ENCODE results near the gene PROZ.
"Not testable (repeated sequence)": the region's sequence is repeated elsewhere in the genome, so short reads cannot be mapped to it uniquely, and the experiment has no call there.

The PROZ gene

DNA sequence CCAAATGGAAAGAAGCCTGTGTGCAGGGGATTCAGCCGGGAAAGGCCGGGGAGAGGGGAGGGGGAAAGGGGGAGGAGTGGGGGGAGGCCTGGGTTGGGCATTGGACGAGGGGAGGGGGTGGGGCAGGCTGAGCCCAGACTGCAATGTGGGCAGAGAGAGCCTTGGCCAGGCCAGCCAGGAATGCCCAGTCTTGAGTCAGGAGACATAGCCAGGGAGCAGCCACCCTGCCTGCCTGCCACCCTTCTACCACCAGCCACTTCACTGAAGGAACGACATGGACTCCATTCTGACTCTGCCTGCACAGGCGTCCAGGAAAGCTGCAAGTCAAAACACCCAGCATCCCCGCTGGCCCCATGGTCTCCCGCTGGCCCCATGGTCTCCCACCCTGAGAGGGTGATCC is 498 bp downstream of the PROZ start:
- DNase-seq: no peak

DNA sequence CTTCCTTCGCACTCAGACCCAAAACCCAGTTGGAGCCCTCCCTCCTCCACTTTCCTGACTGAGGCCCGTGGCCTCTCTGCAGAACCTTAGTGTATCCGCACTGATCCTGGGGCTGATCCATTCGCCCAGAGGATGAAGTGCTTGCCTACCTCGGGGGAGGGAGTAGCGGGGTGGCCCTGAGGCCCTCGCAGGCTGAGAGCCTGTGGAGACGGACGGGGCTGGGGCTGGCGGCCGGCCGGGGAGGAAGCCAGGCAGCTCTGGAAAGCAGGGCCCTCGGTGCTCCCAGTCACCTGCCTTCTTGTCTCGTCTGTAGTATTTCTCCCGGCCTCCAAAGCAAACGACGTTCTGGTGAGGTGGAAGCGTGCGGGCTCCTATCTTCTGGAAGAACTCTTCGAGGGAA is 1.3 kb downstream of the PROZ start:
- no peak for DNase-seq

DNA sequence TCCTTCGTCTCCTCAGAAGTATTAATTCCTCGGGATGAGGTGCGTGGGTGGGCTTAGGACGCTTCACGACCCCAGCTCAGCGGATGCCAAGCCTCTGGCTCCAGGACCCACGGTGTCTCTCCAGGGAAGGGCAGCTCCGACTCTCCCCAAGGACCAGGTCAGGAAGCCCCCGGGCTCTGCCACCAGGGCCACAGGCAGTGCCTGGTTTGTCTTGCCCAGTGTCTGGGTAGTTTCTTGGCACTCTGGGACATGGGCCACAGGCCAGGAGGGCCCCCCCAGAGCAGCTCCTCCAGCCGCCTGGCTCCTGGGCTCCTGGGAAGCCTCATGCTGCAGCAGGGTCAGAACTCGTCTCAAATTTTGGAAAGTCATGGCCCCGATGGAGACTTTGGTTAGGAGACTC is 2.5 kb downstream of the PROZ start:
- DNase-seq: no peak

DNA sequence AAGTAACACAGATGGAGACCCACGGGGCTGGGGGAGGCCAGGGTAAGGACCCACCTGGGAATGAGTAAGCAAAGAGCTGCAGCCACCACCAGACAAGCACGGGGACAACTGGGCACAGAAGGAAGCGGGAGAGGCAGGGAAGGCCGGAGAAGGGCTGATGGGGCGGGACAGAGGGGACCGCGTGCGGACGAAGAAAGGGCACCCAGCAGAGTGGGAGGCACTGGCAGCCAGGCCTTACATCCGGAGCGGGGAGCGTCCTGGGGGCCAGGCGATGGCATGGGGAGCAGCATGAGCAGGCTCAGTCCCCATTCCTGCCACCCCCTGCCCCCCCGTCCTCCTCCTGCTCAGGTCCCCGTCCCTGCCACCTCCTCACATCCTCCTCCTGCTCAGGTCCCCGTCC is 3.0 kb downstream of the PROZ start:
- no peak for DNase-seq

DNA sequence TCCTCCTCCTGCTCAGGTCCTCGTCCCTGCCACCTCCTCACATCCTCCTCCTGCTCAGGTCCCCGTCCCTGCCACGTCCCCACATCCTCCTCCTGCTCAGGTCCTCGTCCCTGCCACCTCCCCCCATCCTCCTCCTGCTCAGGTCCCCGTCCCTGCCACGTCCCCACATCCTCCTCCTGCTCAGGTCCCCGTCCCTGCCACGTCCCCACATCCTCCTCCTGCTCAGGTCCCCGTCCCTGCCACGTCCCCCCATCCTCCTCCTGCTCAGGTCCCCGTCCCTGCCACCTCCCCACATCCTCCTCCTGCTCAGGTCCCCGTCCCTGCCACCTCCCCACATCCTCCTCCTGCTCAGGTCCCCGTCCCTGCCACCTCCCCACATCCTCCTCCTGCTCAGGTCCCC is 3.5 kb downstream of the PROZ start:
- not testable (repeated sequence) for DNase-seq

DNA sequence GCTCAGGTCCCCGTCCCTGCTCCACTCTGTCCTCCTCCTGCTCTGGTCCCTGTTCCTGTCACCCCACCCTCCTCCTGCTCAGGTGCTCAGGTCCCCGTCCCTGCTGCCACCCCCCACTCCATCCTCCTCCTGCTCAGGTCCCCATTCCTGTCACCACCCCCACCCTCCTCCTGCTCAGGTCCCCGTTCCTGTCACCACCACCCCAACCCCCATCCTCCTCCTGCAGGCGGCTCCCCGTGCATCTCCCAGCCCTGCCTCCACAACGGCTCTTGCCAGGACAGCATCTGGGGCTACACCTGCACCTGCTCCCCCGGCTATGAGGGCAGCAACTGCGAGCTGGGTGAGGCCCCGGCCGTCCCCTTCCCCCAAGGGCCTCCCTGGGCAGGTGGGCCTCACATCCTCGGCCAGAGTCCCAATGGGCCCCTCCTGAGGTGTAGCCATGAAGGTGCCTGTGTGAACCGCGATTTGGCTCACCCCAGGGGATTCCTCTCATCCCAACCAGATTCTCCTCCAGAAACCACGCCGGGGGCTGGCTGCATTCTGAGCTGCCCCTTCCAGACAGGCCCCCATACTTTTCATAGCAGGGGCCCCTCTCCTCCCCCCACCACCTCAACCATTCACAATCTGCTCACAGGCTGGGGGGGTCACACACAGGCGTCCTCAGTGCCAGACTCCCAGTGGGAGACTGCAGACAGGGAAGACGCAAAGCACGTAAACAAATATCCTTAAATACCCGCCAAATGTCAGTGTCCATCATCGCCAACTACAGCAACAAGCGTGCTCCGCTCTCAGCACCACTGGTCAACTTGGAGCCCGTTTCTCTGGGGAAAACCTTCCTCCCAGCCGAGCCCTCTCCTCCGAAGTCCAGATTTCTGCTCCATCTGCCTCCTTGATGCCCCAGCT is 4.6 kb downstream of the PROZ start:
- no peak for DNase-seq

DNA sequence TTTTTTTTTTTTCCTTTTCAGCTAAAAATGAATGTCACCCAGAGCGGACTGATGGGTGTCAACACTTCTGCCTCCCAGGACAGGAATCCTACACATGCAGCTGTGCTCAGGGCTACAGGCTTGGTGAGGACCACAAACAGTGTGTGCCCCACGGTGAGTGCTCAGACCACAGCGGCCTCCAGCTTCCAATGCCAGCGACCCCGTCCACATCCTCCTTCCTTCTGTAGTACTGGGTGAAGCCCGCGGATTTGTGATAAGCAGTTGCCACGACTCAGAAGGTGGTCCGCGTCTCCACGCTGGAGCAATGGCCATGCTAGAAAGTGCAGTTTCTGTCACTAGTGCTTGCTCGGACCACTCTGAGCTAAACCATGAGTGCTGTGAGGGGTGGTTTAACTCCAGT is 6.0 kb downstream of the PROZ start:
- no peak for DNase-seq

DNA sequence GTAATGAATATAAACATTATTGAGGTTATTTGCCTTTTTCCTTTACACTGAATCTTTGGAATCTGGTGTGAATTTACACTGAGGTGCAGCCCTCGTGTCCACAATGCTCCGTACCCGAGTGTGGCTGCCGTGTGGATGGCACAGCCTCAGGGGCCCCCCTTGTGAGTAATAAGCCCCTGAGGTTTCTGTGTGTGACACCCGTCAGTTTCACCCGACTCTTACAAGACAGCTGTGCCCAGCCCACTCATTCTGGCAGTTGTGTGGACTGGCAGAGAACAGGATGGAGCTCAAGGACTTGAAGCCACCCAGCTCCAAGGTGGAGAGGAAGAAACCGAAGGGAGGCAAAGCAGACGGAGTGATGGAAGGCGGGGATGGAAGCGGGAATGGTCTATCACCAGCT is 7.8 kb downstream of the PROZ start:
- no peak for DNase-seq

DNA sequence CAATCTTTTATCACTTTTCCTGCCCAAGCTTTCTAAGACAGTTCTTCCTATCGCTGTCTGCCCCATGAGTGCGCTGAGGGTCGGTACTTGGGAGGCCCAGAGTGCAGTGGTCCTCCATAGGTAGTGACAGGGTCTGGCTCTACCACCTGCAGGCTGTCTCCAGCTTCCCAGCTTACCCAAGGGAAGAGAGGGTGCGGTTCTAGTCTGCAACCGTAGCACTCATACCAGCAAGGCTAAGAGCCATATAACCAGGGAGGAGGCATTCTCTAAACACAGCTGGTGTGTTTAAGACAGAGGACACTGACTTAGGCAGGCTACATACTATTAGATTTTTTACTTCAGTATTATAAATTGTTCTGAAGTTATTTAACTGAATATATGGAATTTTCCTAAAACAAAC is 8.2 kb downstream of the PROZ start:
- no peak for DNase-seq

DNA sequence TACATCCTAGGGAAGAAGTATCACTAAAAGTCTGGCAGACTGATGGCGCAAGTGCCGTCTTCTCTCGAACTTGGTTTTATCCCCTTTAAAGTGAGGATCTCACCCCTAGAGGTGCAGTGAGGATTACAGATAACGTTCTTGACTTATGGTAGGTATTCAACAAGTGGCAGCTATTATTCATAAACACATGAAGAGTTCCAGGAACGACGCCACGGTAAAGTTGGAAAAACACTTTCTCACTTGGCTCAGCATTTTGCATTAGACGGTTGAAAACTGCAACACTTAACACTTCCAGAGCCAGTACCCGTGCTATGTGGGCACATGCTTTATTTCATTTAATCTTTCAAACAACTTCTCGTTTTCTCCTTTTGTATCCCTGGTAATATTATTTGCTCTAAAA is 8.7 kb downstream of the PROZ start:
- no peak for DNase-seq

DNA sequence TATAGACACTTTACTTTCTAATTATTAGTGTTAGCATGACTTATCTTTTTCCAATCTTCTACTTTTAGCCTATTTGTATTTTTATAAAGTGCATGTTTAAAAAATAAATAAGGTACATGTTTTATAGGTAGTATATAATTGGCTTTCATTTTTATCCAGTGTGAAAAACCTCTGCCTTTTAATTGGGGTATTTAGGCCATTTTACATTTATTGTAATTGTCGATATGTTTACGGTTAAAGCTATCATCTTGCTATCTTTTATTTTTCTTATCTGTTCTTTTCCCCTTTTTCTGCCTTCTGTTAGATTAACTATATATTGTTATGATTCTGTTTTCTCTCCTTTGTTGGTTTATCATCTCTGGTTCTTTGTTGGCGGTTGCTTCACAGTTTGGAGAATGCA is 9.1 kb downstream of the PROZ start:
- no peak for DNase-seq

DNA sequence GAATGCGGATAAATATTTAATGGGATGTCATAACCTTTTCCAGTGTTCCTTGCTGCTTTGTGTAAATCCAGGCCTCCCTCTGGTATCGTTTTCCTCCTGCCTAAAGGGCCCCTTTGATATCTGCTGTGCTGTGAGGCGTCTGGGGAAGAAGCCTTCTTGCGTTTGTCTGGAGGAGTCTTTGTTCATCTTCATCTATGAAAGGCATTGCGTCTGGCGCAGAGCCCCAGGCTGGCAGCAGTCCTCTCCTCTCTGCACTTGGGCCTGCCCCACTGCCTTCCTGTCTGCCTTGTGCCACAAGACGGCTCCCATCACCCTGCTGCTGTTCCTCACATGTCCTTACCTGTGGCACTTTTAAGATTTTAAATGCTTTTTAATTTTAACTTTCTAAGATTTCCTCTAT is 9.8 kb downstream of the PROZ start:
- no peak for DNase-seq

DNA sequence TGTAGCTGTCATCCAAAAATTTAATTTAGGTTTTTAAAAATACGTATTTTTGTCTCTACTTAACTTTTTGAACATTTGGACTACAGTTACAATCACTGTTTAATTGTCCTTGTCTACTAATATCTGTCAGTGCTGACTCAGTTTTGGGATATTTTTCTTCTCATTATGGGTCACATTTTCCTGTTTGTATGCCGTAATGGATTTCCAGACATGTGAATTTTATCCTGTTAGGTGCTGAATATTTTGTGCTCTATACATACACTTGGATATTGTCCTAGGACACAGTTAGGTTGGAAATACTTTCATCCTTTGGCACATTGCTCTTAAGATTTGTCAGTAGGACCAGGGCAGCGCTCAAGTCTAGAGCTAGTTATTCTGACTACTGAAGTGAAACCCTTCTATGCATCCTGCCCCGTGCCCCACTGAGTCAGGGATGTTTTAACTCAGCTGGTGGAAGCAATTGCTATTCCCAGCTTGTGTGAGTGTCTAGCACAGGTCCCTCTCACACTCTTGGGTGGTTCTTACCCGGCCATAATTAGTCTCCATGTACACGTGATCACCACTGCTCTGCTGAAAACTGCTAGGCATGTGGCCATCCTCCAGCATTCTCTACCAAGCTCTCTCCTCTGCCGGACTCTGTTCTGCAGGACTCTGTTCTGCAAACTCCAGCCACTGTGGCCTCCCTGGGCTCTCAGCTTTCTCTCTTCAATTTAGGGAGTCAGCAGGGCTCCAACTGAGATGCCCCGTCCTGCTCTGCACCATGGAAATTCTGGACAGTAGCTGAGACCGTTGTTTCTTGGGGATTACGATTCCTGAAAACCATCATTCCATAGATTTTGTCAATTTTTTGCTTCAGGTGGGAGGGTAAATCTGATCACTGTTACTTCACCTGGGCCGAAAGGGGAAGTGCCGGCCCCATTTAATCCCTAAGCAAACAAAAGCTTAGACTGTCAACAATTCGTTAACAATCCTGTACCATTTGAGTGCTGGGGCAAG is 11.1 kb downstream of the PROZ start:
- no peak for DNase-seq

DNA sequence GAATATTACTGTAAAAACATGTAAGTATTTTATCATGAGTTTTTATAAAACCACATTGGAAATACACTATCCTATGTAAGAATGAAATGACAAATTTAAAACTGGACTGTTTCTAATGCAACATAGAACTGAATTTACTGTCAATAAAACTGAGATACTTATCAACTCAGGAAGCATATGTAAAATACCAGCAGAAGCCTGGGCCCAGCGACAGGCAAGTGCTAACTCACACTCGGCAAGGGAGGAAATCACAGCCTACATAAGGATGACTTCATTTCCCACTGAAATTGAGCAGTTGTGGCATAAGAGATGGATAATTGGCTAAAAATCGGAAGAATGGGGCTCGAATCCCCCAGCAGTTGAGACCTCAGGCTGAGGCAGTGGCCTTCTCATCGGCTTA is 12.1 kb downstream of the PROZ start:
- no peak for DNase-seq

DNA sequence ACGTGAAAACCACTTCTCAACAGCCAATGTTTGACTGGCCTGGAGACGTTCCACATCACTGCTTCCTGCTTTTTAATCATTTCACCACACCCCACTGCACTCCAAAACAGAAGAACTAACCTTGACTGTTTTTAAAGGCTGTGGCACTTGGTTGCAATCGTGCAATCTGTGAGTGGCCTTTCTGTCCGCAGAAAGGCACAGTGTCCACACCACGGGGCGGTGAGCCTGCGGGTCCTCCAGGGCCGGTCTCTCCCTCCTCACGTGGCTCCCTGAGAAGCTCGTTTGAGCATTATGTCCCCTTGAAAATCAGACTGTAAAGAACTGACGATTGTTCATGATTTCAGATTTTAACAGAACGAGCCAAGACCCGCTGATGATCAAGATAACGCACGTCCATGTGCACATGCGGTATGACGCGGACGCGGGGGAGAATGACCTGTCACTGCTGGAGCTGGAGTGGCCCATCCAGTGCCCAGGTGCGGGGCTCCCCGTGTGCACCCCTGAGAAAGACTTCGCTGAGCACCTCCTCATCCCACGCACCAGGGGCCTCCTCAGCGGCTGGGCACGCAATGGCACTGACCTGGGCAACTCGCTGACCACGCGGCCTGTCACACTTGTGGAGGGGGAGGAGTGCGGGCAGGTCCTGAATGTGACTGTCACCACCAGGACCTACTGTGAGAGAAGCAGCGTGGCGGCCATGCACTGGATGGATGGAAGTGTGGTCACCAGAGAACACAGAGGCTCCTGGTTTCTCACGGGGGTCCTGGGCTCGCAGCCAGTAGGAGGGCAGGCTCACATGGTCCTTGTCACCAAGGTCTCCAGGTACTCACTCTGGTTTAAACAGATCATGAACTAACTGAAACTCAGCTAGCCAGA is 13.0 kb downstream of the PROZ start:
- DNase-seq: no peak

DNA sequence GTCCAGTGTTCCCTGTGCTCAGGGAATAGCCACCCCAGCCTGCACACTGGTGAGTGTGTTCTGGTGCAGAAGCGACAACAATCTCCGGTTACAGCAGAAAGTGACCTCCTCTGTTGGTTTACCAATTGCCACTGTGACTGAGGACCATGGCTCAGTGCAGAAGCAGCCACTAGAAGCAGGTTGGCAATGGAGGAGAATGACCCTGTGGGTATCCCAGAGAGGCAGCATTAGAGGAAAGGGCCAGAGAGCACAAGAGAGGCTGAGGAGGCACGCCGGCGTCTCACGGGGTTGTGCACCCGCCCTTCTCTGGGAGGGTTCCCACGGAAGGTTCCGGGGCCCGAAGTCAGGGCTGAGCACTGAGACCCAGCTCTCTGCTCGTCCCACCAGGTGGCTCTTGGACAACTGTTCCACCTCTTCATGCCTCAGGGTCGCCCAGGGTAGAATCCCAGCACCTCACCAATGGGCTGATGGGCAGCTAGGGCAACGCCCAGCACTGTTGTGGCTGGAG is 14.0 kb downstream of the PROZ start:
- DNase-seq: no peak

DNA sequence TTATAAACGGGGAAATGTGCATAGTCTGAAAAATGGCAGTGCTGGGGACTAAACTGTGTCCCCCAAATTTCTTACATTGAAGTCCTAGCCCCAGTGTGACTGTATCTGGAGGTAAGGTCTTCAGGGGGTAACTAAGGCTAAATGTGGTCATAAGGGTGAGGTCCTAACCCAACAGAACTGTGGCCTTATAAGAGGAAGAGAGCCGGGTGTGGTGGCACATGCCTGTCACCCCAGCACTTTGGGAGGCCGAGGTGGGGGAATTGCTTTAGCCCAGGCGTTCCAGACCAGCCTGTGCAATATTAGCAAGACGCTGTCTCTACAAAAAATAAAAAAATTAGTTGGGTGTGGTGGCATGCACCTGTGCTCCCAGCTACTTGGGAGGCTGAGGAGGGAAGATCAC is 17.8 kb downstream of the PROZ start:
- DNase-seq: peak; percentile 82

DNA sequence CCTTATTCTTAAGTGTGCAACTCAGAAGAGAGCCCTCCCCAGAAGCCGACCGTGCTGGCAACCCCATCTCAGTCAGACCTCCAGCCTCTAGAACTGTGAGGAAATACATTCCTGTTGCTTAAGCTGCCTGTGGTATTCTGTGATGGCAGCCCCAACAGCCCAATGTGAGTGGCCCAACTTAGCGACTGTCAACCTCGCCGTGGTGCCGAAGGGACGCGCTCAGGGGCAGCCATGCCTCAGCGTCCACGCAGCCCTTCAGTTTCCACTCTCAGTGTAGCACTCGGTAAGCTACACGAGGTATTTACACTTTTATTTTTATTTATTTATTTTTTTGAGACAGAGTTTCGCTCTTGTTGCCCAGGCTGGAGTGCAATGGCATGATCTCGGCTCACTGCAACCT is 18.4 kb downstream of the PROZ start:
- DNase-seq: no peak

DNA sequence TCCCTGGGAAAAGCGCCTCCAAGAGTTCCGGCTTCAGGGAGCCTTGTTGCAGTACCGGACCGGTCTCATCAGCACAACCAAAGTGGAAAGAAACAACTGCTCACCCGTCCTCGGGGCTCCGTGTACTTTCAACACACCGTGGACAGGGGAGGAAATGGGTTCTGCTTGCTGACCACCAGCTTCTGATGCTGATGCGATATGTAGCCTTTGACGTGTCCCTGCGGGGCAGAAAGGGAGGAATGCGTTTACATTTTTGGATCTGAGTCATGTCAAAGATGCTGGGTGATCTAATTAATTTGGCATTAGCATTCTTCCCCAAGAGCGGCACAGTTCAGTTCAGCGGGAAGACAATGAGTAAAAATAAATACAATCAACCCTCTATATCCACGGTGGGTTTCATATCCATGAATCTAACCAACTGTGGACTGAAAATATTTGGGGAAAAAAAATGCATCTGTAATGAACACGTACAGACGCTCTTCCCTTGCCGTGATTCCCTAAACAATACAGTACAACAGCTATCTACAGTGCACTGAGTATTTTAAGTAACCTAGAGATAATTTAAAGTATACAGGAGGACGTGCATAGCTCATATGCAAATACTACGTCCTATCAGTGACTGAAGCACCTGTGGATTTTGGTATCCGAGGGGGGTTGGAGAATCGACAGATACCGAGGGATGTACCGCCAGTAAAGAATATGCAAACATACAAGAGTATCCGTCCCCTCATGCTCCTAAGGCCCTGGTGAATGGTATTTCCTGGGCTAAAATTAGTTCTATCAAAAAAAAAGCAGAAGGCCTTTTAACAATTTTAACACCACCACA is 19.8 kb downstream of the PROZ start:
- no peak for DNase-seq

DNA sequence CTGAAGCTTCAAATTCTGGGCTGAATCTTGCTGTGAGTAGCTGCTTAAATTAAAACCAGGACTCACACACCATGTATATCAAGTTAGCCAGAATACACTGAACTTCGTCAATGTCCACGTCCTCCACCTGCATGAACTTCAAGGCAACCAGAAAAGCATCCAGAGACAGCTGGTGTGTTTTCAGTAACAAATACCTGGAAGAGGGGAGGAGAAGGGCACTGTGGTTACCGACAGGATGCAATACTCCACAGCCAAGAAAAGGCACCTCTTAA is 20.4 kb downstream of the PROZ start:
- DNase-seq: no peak

DNA sequence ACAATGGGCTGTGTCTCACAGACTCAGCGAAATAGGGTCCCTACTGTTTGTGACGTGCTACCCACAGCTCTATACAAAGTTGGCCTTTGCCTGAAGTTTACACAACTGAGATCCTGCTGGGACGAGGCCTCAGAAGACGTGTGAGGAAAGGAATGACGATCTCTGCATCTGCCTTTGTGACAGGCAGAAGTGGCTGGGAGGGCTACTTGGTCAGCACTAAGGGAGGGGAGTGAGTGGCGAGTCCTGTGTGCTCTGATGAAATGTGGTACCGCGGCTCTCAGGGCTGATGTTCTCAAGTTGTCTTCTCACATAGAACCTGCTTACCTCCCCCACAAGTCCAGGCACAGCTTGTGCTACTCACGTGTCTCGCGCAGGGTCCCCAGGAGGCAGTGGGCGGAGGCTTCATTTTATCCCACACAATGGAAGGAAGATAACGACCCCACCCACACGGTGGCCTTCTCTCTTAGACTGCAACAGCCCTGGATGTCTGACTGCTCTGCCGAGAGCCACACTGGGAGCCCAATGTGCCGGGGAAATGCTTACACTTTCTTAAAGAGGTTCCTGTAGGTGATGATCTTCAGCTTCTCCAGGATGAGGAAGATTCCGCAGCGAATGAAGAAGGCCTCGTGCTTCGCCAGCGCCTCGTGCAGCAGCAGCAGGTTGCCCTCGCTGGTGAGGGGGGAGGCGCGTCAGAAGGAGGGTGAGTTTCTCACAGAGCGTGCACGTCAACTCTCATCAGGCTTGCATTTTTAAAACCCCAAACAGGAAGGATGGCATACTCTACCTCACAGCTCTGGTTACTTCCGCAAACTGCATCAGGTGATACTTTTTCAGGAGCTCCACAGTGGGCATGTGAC is 21.2 kb downstream of the PROZ start:
- DNase-seq: peak; percentile 43

Measured in CD4-positive, alpha-beta T cell treated with Interleukin-12 subunit alpha and Interleukin-12 subunit beta, for 1 hour (primary cell).